ENCODE measurements around the gene ZMIZ1.

Gene ZMIZ1

DNA sequence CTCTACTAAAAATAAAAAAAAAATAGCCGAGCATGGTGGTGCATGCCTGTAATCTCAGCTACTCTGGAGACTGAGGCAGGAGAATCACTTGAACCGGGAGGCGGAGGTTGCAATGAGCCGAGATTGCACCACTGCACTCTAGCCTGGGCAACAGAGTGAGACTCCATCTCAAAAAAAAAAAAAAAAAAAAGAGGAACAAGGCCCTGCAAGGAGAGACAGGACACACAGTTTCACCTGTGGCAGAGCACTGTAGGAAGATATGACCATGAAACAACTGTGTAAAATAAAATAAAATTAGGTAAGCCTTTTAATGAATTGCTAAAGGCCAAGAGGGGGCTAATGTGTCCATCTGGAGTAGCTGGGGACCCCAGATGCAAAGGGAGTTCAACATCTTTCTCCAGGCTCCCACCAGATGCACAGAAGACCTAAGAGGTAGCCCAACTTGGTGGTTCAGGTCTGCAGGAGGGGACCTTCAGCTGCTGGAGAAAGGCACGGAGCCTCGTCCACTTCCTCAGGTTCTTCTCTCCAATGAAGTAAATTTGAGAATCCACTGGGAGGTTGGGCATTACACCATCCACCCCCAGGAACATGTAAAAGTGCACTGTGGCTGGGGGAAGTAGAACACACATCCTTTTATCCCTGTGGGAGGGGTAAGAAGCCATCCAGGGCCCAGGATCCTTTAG lies 291.2 kb downstream of the ZMIZ1 start:
- Histone ChIP-seq H3K79me2 (ENCODE audit: control insufficient read depth, insufficient read depth, low read length, poor library complexity) (no peaks in the 10 kb centered on the region), H2BK120ac (ENCODE audit: insufficient read depth, low read length, poor library complexity) (no peak overlapping the region), H4K12ac (ENCODE audit: low read depth, low read length) (no peak overlapping the region), H3K23ac (ENCODE audit: low read length) (no peak overlapping the region), H3K4me3 (ENCODE audit: low read depth, low read length) (no peak overlapping the region), H3K9me3 (ENCODE audit: insufficient read depth, low read depth, low read length) (no peaks in the 10 kb centered on the region), H4K8ac (ENCODE audit: low read depth, low read length) (no peak overlapping the region), H3K4ac (ENCODE audit: low read depth, low read length) (no peak overlapping the region), H3K27ac (ENCODE audit: low read depth, low read length) (no peak overlapping the region), H3K9ac (ENCODE audit: low read length) (no peak overlapping the region), H2BK5ac (ENCODE audit: low read depth, low read length, poor library complexity) (no peak overlapping the region), H3K4me2 (ENCODE audit: low read length) (no peak overlapping the region), H4K91ac (ENCODE audit: low read depth, low read length) (no peak overlapping the region), H3K79me1 (ENCODE audit: low read length) (no peaks in the 10 kb centered on the region), H3K4me1 (ENCODE audit: control insufficient read depth in 1 of 2, insufficient read depth in 2 of 2, low read length in 2 of 2) (no peaks in the 10 kb centered on the region), H3K14ac (ENCODE audit: low read length) (no peak overlapping the region), H3K27me3 (ENCODE audit: insufficient read depth, low read length) (no peaks in the 10 kb centered on the region), H3K18ac (ENCODE audit: low read length) (no peak overlapping the region), H2AFZ (ENCODE audit: insufficient read depth, low read length, poor library complexity) (no peak overlapping the region), H3K36me3 (ENCODE audit: control insufficient read depth in 1 of 2, insufficient read depth in 2 of 2, low read length in 2 of 2) (peaks cover 0 to 2% of the 10 kb centered on the region in 2 experiments), H2BK12ac (ENCODE audit: low read length) (no peak overlapping the region), H2AK5ac (ENCODE audit: low read length) (no peak overlapping the region)
- DNase-seq: no peak
- WGBS (ENCODE audit: extremely low coverage, insufficient coverage, insufficient read length): no CpG with 5 or more reads among the region's 6 CpGs

DNA sequence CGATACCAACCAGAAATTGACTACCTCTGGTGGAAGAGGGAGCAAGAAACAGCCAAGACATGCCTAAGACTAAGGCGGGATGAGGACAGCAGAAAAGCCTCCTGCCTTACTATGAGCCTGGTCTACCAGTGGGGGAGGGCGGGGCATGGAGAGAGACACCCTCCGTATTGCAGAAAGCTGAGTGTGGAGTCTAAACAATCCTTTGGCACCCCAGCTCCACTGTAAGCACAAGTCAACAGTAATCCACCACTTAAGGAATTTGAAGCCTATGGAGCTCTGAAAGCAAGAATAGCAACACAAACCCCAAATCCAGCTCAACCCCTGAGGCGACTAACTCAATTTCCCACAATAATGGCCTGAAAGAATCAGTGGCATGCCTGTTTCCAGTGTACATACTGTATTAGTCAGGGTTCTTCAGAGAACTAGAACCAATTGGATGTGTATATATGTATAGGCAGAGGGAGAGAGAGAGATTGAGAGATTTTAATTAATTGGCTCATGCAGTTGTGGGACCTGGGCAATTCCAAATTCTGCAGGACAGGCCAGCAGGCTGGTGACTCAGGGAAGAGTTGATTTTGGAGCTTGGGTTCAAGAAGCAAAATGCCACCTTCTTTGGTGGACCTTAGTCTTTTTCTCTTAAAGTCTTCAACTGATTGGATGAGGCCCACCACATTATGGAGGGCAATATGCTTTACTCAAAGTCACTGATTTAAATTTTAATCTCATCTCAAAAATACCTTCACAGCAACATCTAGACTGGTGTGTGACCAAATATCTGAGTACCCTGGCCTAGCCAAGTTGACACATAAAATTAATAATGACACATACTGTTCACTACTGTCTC lies 292.0 kb downstream of the ZMIZ1 start:
- Histone ChIP-seq H2BK120ac (ENCODE audit: insufficient read depth, low read length, poor library complexity) (no peak overlapping the region), H3K36me3 (ENCODE audit: control insufficient read depth in 1 of 2, insufficient read depth in 2 of 2, low read length in 2 of 2) (no peaks in the 10 kb centered on the region), H2AK5ac (ENCODE audit: low read length) (no peak overlapping the region), H2AFZ (ENCODE audit: insufficient read depth, low read length, poor library complexity) (no peak overlapping the region), H3K18ac (ENCODE audit: low read length) (no peak overlapping the region), H3K79me1 (ENCODE audit: low read length) (no peaks in the 10 kb centered on the region), H3K23ac (ENCODE audit: low read length) (no peak overlapping the region), H3K27ac (ENCODE audit: low read depth, low read length) (no peak overlapping the region), H3K4me2 (ENCODE audit: low read length) (no peak overlapping the region), H3K79me2 (ENCODE audit: control insufficient read depth, insufficient read depth, low read length, poor library complexity) (no peaks in the 10 kb centered on the region), H3K27me3 (ENCODE audit: insufficient read depth, low read length) (no peaks in the 10 kb centered on the region), H3K4me1 (ENCODE audit: control insufficient read depth in 1 of 2, insufficient read depth in 2 of 2, low read length in 2 of 2) (no peaks in the 10 kb centered on the region), H3K4ac (ENCODE audit: low read depth, low read length) (no peak overlapping the region), H2BK12ac (ENCODE audit: low read length) (no peak overlapping the region), H2BK5ac (ENCODE audit: low read depth, low read length, poor library complexity) (no peak overlapping the region), H3K14ac (ENCODE audit: low read length) (no peak overlapping the region), H4K8ac (ENCODE audit: low read depth, low read length) (no peak overlapping the region), H3K9me3 (ENCODE audit: insufficient read depth, low read depth, low read length) (no peaks in the 10 kb centered on the region), H4K91ac (ENCODE audit: low read depth, low read length) (no peak overlapping the region), H3K9ac (ENCODE audit: low read length) (no peak overlapping the region), H3K4me3 (ENCODE audit: low read depth, low read length) (no peak overlapping the region), H4K12ac (ENCODE audit: low read depth, low read length) (no peak overlapping the region)
- DNase-seq: no peak
- WGBS (ENCODE audit: extremely low coverage, insufficient coverage, insufficient read length): no CpG with 5 or more reads among the region's 5 CpGs

DNA sequence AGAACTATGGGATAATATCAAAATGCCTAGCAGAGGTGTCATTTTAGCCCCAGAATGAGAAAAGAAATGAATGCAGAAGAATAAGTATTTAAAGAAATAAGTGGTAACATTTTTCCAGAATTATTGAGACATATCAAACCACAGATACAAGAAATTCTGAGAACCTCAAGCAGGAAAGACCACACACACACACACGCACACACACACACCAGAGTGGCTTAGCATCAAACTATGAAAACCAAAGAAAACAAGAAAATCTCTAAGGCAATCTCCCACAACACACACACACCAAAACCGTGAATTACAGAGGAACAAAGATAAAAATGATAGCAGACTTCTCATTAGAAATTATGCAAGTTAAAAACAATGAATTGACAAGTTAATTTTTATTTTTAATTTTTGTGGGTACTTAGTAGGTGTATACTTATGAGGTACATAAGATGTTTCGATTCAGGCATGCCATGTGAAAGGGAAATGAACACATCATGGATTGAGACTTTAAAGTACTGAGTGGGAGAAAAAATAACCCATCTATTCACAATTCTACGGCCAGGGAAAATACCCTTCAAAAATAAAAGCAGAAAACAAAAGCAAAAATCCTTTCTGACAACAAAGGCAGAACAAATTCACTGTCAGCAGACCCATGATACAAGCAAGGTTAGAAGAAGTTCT lies 293.1 kb downstream of the ZMIZ1 start:
- H3K23ac ChIP-seq (ENCODE audit: low read length): no peak overlapping the region
- H4K8ac ChIP-seq (ENCODE audit: low read depth, low read length): no peak overlapping the region

More for the DNA sequence above, 293.1 kb downstream of the ZMIZ1 start:
- H3K9ac ChIP-seq (ENCODE audit: low read length): no peak overlapping the region
- H2BK120ac ChIP-seq (ENCODE audit: insufficient read depth, low read length, poor library complexity): no peak overlapping the region
- no peaks in the 10 kb centered on the region for H3K9me3 ChIP-seq (ENCODE audit: insufficient read depth, low read depth, low read length)
- H3K36me3 ChIP-seq (ENCODE audit: control insufficient read depth in 1 of 2, insufficient read depth in 2 of 2, low read length in 2 of 2): no peaks in the 10 kb centered on the region
- H3K27me3 ChIP-seq (ENCODE audit: insufficient read depth, low read length): no peaks in the 10 kb centered on the region
- no peaks in the 10 kb centered on the region for H3K4me1 ChIP-seq (ENCODE audit: control insufficient read depth in 1 of 2, insufficient read depth in 2 of 2, low read length in 2 of 2)
- no peak overlapping the region for H2AFZ ChIP-seq (ENCODE audit: insufficient read depth, low read length, poor library complexity)
- no peak overlapping the region for H4K12ac ChIP-seq (ENCODE audit: low read depth, low read length)
- no peaks in the 10 kb centered on the region for H3K79me1 ChIP-seq (ENCODE audit: low read length)
- no peak overlapping the region for H3K27ac ChIP-seq (ENCODE audit: low read depth, low read length)
- H4K91ac ChIP-seq (ENCODE audit: low read depth, low read length): no peak overlapping the region
- no peak overlapping the region for H3K4me2 ChIP-seq (ENCODE audit: low read length)
- no peak overlapping the region for H2AK5ac ChIP-seq (ENCODE audit: low read length)
- no peak overlapping the region for H3K14ac ChIP-seq (ENCODE audit: low read length)
- no peak overlapping the region for H3K18ac ChIP-seq (ENCODE audit: low read length)
- no peak for DNase-seq
- H3K4ac ChIP-seq (ENCODE audit: low read depth, low read length): no peak overlapping the region
- no CpG with 5 or more reads among the region's 4 CpGs for WGBS (ENCODE audit: extremely low coverage, insufficient coverage, insufficient read length)
- H2BK5ac ChIP-seq (ENCODE audit: low read depth, low read length, poor library complexity): no peak overlapping the region
- no peaks in the 10 kb centered on the region for H3K79me2 ChIP-seq (ENCODE audit: control insufficient read depth, insufficient read depth, low read length, poor library complexity)
- no peak overlapping the region for H2BK12ac ChIP-seq (ENCODE audit: low read length)
- no peak overlapping the region for H3K4me3 ChIP-seq (ENCODE audit: low read depth, low read length)

All from trophoblast cell (in vitro differentiated cells and primary cell).